DMS153 (cell line): Measurements from ENCODE around the gene NDUFAF7.
"Not testable (repeated sequence)": the region's sequence is repeated elsewhere in the genome, so short reads cannot be mapped to it uniquely, and the experiment has no call there.

ENCODE experiments used
- DNase-seq: peaks from one replicate; lab custom pipeline; 2025; lab: John Stamatoyannopoulos, UW

The NDUFAF7 gene

GRCh38 chr2:37283207-37283606 is 51.7 kb downstream of the NDUFAF7 start:
- no peak for DNase-seq

GRCh38 chr2:37284381-37284780 is 52.9 kb downstream of the NDUFAF7 start:
- no peak for DNase-seq

GRCh38 chr2:37287966-37288365 is 56.5 kb downstream of the NDUFAF7 start:
- DNase-seq, result no peak

- no peak for DNase-seq
These were observed 60.2 kb downstream of the NDUFAF7 start for GRCh38 chr2:37291680-37292079.

GRCh38 chr2:37294858-37295257 is 63.4 kb downstream of the NDUFAF7 start:
- not testable (repeated sequence) for DNase-seq

- DNase-seq, result no peak
These were observed 64.1 kb downstream of the NDUFAF7 start for GRCh38 chr2:37295469-37296073.

GRCh38 chr2:37297632-37298031 is 66.2 kb downstream of the NDUFAF7 start:
- no peak for DNase-seq
